PC-3 (cell line): ENCODE measurements around the gene TKFC. TPM values are rescaled to one million over a fixed set of nuclear protein-coding genes. Genes with fewer than 3 reads are reported as not detected.

Experiments used
- ATAC-seq: fragments of 200-7000 bp; cut with Tn5 transposase; 2 replicates; pipeline ENCODE4 v1.9.1; 2020; ENCODE audit warnings: mild to moderate bottlenecking, moderate library complexity
- BruUV-seq: library from RNA; stranded (reverse); fragments of 400-500 nt; replicated peaks from 2 replicates; lab custom pipeline; 2021; lab: Mats Ljungman, UMichigan
- CTCF ChIA-PET: fragments of 300-600 bp; sonication (Branson Sonifier 250); formaldehyde crosslinking; loops from one replicate; lab custom pipeline; 2022; ENCODE audit warnings: antibody characterized with exemption; lab: Charles Lee
- POLR2A ChIA-PET: fragments of 300-600 bp; sonication (Branson Sonifier 250); formaldehyde crosslinking; loops from one replicate; lab custom pipeline; 2022; ENCODE audit warnings: antibody characterized with exemption; ENCODE audit not compliant: unreplicated experiment; lab: Charles Lee
- DNase-seq: peaks from one replicate; pipeline ENCODE4 v3.0.0-alpha.2; 2015
- H2AFZ ChIP-seq: fragments of 300-600 bp; sonication (generic); 2 replicates; pipeline ENCODE4 v1.6.0; 2016; ENCODE audit warnings: antibody characterized with exemption, low read length
- H3F3A ChIP-seq: fragments of 300-600 bp; sonication (generic); one replicate; pipeline ENCODE4 v1.6.0; 2017; ENCODE audit warnings: antibody characterized with exemption, low read length, control low read depth, mild to moderate bottlenecking; ENCODE audit not compliant: unreplicated experiment
- H3K27ac ChIP-seq: fragments of 300-600 bp; sonication (generic); 2 replicates; pipeline ENCODE4 v1.5.1; 2016; ENCODE audit warnings: mild to moderate bottlenecking, low read length
- H3K27me3 ChIP-seq: fragments of 300-600 bp; sonication (generic); 2 replicates; pipeline ENCODE4 v1.6.1; 2016; ENCODE audit warnings: low read length, mixed read lengths
- H3K36me3 ChIP-seq: fragments of 300-600 bp; sonication (generic); 2 replicates; pipeline ENCODE4 v1.6.1; 2016; ENCODE audit warnings: low read depth, mixed run types, low read length, mixed read lengths
- H3K4me1 ChIP-seq: fragments of 300-600 bp; sonication (generic); 2 replicates; pipeline ENCODE4 v1.5.1; 2016; ENCODE audit warnings: low read length; ENCODE audit not compliant: insufficient read depth
- H3K4me2 ChIP-seq: fragments of 300-600 bp; sonication (generic); 2 replicates; pipeline ENCODE4 v1.6.0; 2016; ENCODE audit warnings: low read length
- H3K4me3 ChIP-seq: fragments of 300-600 bp; sonication (generic); 2 replicates; pipeline ENCODE4 v1.5.1; 2016; ENCODE audit warnings: mild to moderate bottlenecking, low read length, mixed read lengths
- H3K79me2 ChIP-seq: fragments of 300-600 bp; sonication (generic); 2 replicates; pipeline ENCODE4 v1.6.1; 2017; ENCODE audit warnings: low read length, mixed read lengths
- H3K9ac ChIP-seq: fragments of 300-600 bp; sonication (generic); 2 replicates; pipeline ENCODE4 v1.6.0; 2016; ENCODE audit warnings: mild to moderate bottlenecking, low read length
- H3K9me2 ChIP-seq: fragments of 300-600 bp; sonication (generic); replicated peaks from 2 replicates; pipeline ENCODE4 v1.6.1; 2016; ENCODE audit warnings: mixed run types, low read length, mixed read lengths
- H3K9me3 ChIP-seq: fragments of 300-600 bp; sonication (generic); 2 replicates; pipeline ENCODE4 v1.6.1; 2016; ENCODE audit warnings: low read length, mixed read lengths
- H4K20me1 ChIP-seq: fragments of 300-600 bp; sonication (generic); 2 replicates; pipeline ENCODE4 v1.6.1; 2016; ENCODE audit warnings: low read length, mixed read lengths
- EZH2 ChIP-seq: fragments of 300-600 bp; sonication (generic); IDR thresholded peaks from one replicate; pipeline ENCODE4 v1.6.1; 2017; ENCODE audit warnings: antibody characterized with exemption, mild to moderate bottlenecking, low read length; ENCODE audit not compliant: unreplicated experiment
- EZH2phosphoT487 ChIP-seq: fragments of 300-600 bp; sonication (generic); IDR thresholded peaks from 2 replicates; pipeline ENCODE4 v1.6.1; 2018; ENCODE audit warnings: mild to moderate bottlenecking, antibody characterized with exemption, low read length, borderline replicate concordance
- intact Hi-C: fragments of 100-400 bp; cut with micrococcal nuclease; formaldehyde crosslinking; loops from 2 replicates; pipeline ENCODE4 v1.9.0; 2023
- total RNA-seq: library from RNA; depleted of rRNA; stranded (reverse); fragments of >200 nt; gene quantifications from 2 replicates; pipeline ENCODE4 v1.2.3, GENCODE V29; 2014
- TF ChIP-seq, protein P1 (sequence below): fragments of 300-600 bp; sonication (generic); conservative IDR thresholded peaks from 2 replicates; pipeline ENCODE4 v1.5.1; 2017; ENCODE audit warnings: antibody characterized with exemption, low read depth, mild to moderate bottlenecking, low read length

The TKFC gene
- total RNA-seq, 1 experiment from 2014 or later, result 56.9 TPM

- Histone ChIP-seq H2AFZ (peak overlapping the region; percentile 95), H3K36me3 (peaks cover 20% of the 10 kb centered on the region), H4K20me1 (no peaks in the 10 kb centered on the region), H3K79me2 (peaks cover 43% of the 10 kb centered on the region), H3K4me1 (peaks cover 17% of the 10 kb centered on the region), H3K27ac (peak overlapping the region; percentile 93), H3K9me3 (no peaks in the 10 kb centered on the region), H3K4me2 (peak overlapping the region; percentile 100), H3K9me2 (no peaks in the 10 kb centered on the region), H3K27me3 (no peaks in the 10 kb centered on the region), H3K9ac (peak overlapping the region; percentile 96), H3F3A (no peaks in the 10 kb centered on the region), H3K4me3 (peak overlapping the region; percentile 79)
- ChIA-PET CTCF (interaction anchor here (0.8 to 2.5 kb wide), 4 partner anchors 23 to 27 kb away, joined by 3 to 18 read pairs (median 3); no protein-coding TSS in a partner anchor), POLR2A (interaction anchor here (0.8 to 1.1 kb wide), 4 partner anchors 17 to 334 kb away, joined by 3 to 6 read pairs (median 5); partner anchors contain the start of gene TMEM216)
- intact Hi-C loops, result no loop called here
- peak; percentile 18 for DNase-seq
- BruUV-seq, result TSS peak; percentile 62
- no peak for TF ChIP-seq EZH2
- no peak for TF ChIP-seq EZH2phosphoT487
- TF ChIP-seq, protein P1, sequence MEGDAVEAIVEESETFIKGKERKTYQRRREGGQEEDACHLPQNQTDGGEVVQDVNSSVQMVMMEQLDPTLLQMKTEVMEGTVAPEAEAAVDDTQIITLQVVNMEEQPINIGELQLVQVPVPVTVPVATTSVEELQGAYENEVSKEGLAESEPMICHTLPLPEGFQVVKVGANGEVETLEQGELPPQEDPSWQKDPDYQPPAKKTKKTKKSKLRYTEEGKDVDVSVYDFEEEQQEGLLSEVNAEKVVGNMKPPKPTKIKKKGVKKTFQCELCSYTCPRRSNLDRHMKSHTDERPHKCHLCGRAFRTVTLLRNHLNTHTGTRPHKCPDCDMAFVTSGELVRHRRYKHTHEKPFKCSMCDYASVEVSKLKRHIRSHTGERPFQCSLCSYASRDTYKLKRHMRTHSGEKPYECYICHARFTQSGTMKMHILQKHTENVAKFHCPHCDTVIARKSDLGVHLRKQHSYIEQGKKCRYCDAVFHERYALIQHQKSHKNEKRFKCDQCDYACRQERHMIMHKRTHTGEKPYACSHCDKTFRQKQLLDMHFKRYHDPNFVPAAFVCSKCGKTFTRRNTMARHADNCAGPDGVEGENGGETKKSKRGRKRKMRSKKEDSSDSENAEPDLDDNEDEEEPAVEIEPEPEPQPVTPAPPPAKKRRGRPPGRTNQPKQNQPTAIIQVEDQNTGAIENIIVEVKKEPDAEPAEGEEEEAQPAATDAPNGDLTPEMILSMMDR, result no peak
- 0 out of 2 replicates have a peak, but pooled peaks have one; percentile 0 for ATAC-seq
Observed at GRCh38 chr11:61361237-61361740, 28.3 kb downstream of the TKFC start.

GRCh38 chr11:61361741-61362541 lies 28.9 kb downstream of the TKFC start, which contains the start of the genes CYB561A3 and TMEM138:
Gene CYB561A3 (minus strand): TSS chr11:61361882. CDS start chr11:61356713, 5,169 bp downstream.
Gene TMEM138 (plus strand): TSS chr11:61362374. CDS start chr11:61364391, 2,017 bp downstream.
- H3K27me3 ChIP-seq, result no peaks in the 10 kb centered on the region
- CTCF ChIA-PET, result interaction anchor here (0.7 to 2.5 kb wide), 5 partner anchors 22 to 31 kb away, joined by 3 to 18 read pairs (median 3); no protein-coding TSS in a partner anchor
- H2AFZ ChIP-seq, result peak within 1 kb of the TSS; percentile 95
- POLR2A ChIA-PET, result interaction anchor here (0.6 to 1.1 kb wide), 8 partner anchors 10 to 68 kb away, joined by 3 to 8 read pairs (median 4); partner anchors contain the start of genes SDHAF2 and TMEM216
- H3K4me2 ChIP-seq, result peak within 1 kb of the TSS; percentile 100
- intact Hi-C loops, result loop anchor here (2.0 kb wide), 1 partner anchor 25 kb away; no protein-coding TSS in a partner anchor
- H3K79me2 ChIP-seq, result peaks cover 43% of the 10 kb centered on the region
- no peaks in the 10 kb centered on the region for H3F3A ChIP-seq
- DNase-seq, result peak; percentile 97
- H3K27ac ChIP-seq, result peak within 1 kb of the TSS; percentile 93
- H3K9ac ChIP-seq, result peak within 1 kb of the TSS; percentile 96
- H3K9me3 ChIP-seq, result no peaks in the 10 kb centered on the region
- no peaks in the 10 kb centered on the region for H3K9me2 ChIP-seq
- peaks cover 17% of the 10 kb centered on the region for H3K4me1 ChIP-seq
- TF ChIP-seq EZH2 (no peak), EZH2phosphoT487 (no peak)
- TF ChIP-seq, protein P1, result no peak
- BruUV-seq, result no TSS peak
- H3K4me3 ChIP-seq, result peak within 1 kb of the TSS; percentile 79
- H3K36me3 ChIP-seq, result peaks cover 25% of the 10 kb centered on the region
- no peaks in the 10 kb centered on the region for H4K20me1 ChIP-seq
- peak; percentile 91 for ATAC-seq
